ENCODE results near the gene NT5C.

The NT5C gene

DNA sequence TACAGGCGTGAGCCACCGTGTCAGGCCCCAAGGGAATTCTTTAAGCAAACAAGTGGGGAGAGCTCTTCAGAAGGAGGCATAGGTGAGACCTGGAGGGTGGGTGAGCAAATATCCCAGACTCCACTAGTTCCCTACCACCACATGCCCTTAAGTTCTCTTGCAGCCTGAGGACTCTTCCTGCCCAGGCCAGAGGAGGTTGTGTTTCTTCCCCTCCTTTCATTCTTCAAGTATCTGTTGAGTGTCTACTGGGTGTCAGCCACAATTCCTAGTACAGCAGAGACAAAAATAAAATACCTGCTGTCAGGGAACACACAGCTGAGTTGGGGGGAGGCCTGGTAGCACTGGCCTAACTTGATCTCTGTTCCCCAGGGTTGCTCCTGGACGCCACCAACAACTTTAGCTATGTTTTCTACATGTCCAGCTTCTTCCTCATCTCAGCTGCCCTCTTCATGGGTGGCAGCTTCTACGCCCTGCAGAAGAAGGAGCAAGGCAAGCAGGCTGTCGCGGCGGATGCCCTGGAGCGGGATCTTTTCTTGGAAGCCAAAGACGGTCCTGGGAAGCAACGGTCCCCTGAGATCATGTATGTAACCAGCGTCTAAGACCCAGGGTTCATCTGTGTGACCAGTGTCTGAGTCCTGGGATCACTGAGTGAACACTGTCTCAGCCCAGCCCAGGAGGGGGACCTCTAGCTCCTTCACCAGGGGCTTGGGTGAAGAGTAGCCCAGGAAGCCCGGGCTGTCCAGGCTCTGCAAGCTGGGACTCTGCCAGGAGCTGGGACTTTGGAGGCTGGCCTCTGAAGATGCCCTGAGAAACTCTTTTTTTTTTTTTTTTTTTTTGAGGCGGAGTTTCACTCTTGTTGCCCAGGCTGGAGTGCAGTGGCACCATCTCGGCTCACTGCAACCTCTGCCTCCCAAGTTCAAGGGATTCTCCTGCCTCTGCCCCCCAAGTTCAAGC, 27.7 kb downstream of the NT5C start:
- ChIA-PET CTCF (interaction anchor here (0.5 to 2.7 kb wide), 6 partner anchors 8 to 310 kb away, joined by 3 to 21 read pairs (median 6); partner anchors contain the start of gene NT5C), POLR2A (interaction anchor here (1.0 to 1.9 kb wide), 4 partner anchors 16 to 92 kb away, joined by 3 to 18 read pairs (median 4); partner anchors contain the start of genes MRPL58, NT5C and SLC16A5)
- TF ChIP-seq, protein P1, sequence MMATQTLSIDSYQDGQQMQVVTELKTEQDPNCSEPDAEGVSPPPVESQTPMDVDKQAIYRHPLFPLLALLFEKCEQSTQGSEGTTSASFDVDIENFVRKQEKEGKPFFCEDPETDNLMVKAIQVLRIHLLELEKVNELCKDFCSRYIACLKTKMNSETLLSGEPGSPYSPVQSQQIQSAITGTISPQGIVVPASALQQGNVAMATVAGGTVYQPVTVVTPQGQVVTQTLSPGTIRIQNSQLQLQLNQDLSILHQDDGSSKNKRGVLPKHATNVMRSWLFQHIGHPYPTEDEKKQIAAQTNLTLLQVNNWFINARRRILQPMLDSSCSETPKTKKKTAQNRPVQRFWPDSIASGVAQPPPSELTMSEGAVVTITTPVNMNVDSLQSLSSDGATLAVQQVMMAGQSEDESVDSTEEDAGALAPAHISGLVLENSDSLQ (IDR thresholded peaks at IDR 0.05) = no peak
- TF ChIP-seq ZNF384 (IDR thresholded peaks at IDR 0.05) = 0 out of 2 replicates have a peak, but pooled peaks have one; percentile 21
- no peak for DNase-seq (ENCODE audit: extremely low spot score)

DNA sequence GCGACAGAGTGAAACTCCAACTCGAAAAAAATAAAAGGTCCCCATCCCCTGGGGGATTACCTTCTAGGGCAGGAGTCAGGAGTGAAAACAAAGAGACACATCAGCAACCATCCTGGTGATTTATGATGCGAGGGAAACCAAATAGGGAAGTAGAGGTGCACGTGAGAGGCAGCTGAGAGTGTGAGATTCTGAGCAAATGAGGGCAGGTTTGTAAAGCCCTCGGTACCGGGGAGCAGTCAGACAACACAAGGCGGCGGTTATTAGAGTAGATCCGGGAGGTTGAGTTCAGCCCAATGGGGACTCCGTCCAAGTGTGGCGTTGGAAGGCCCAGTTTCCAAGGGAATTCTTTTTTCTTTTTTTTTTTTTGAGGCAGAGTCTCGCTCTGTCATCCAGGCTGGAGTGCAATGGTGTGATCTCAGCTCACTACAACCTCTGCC, 29.1 kb downstream of the NT5C start:
- no peak for DNase-seq (ENCODE audit: extremely low spot score)
- POLR2A ChIA-PET = no interaction called here
- CTCF ChIA-PET = interaction anchor here (0.6 to 0.7 kb wide), 2 partner anchors 137 to 141 kb away, joined by 3 to 4 read pairs; no protein-coding TSS in a partner anchor
- no peak for TF ChIP-seq CTBP1 (IDR thresholded peaks at IDR 0.05; ENCODE audit: borderline replicate concordance)
- TF ChIP-seq, protein P1 (IDR thresholded peaks at IDR 0.05) = peak; percentile 68

DNA sequence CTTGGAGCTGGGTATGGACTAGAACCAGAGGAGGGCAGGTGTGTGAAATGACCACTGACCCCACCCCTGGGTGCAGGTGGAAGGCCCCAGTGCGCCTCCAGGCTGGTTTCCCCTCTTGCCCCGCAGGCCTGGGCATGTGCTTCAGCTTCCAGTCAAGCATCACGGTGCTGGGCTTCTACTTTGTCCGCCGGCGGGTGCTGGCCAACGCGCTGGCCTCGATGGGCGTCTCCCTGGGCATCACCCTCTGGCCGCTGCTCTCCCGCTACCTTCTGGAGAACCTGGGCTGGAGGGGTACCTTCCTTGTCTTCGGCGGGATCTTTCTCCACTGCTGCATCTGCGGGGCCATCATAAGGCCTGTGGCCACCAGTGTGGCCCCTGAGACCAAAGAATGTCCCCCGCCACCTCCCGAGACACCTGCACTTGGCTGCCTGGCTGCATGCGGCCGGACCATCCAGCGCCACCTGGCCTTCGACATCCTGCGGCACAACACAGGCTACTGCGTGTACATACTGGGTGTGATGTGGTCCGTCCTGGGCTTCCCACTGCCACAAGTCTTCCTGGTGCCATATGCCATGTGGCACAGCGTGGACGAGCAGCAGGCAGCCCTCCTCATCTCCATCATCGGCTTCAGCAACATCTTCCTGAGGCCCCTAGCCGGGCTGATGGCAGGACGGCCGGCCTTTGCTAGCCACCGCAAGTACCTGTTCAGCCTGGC, 31.5 kb downstream of the NT5C start:
- DNase-seq (ENCODE audit: extremely low spot score) = no peak
- TF ChIP-seq FOXA1 (IDR thresholded peaks at IDR 0.05) = no peak
- no peak for TF ChIP-seq L3MBTL2 (conservative IDR thresholded peaks at IDR 0.05)
- no peak for TF ChIP-seq BHLHE40 (IDR thresholded peaks at IDR 0.05; ENCODE audit: borderline replicate concordance)
- TF ChIP-seq HDGF (IDR thresholded peaks at IDR 0.05; ENCODE audit: borderline replicate concordance) = no peak
- no peak for TF ChIP-seq SP1 (IDR thresholded peaks at IDR 0.05)
- TF ChIP-seq NFRKB (IDR thresholded peaks at IDR 0.05) = no peak
- TF ChIP-seq FOXM1 (IDR thresholded peaks at IDR 0.05; ENCODE audit: borderline replicate concordance) = no peak
- TF ChIP-seq SUZ12 (IDR thresholded peaks at IDR 0.05) = no peak
- POLR2A ChIA-PET = interaction anchor here (0.9 kb wide), 1 partner anchor 87 kb away, joined by 3 read pairs; no protein-coding TSS in a partner anchor
- CTCF ChIA-PET = interaction anchor here (0.8 kb wide), 1 partner anchor 13 kb away, joined by 3 read pairs; no protein-coding TSS in a partner anchor

DNA sequence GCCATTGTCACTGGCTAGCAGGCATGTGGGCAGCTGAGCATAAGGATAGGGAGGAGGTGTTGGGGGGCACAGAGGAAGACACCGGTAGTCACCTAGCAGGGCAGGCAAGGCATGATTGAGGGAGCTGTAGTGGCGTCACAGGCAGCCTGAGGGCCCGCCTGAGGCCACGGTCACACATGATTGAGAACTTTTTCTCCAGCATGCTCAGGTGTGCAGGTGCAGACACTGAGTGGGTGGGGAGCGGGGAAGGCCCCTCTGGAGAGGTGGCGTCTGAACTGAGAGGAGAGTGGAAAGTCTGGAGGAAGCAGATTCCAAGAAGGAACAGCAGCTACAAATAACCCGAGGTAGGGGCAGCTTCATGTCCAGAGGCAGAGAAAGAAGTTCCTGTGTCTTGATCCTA, 32.7 kb downstream of the NT5C start:
- no peak for TF ChIP-seq ARNT (IDR thresholded peaks at IDR 0.05)
- TF ChIP-seq FOXK2 (IDR thresholded peaks at IDR 0.05) = no peak
- TF ChIP-seq LEF1 (IDR thresholded peaks at IDR 0.05; ENCODE audit: borderline replicate concordance) = no peak
- no peak for TF ChIP-seq ELF4 (IDR thresholded peaks at IDR 0.05)
- TF ChIP-seq HDGF (IDR thresholded peaks at IDR 0.05; ENCODE audit: borderline replicate concordance) = no peak
- no peak for TF ChIP-seq ZNF384 (IDR thresholded peaks at IDR 0.05)
- TF ChIP-seq L3MBTL2 (conservative IDR thresholded peaks at IDR 0.05) = no peak
- no peak for TF ChIP-seq CTBP1 (IDR thresholded peaks at IDR 0.05; ENCODE audit: borderline replicate concordance)
- TF ChIP-seq TARDBP (IDR thresholded peaks at IDR 0.05) = no peak
- no peak for TF ChIP-seq SP1 (IDR thresholded peaks at IDR 0.05)
- TF ChIP-seq SUZ12 (IDR thresholded peaks at IDR 0.05) = no peak
- TF ChIP-seq BHLHE40 (IDR thresholded peaks at IDR 0.05; ENCODE audit: borderline replicate concordance) = no peak
- no peak for TF ChIP-seq FOXM1 (IDR thresholded peaks at IDR 0.05; ENCODE audit: borderline replicate concordance)
- TF ChIP-seq NFRKB (IDR thresholded peaks at IDR 0.05) = no peak
- TF ChIP-seq FOXA1 (IDR thresholded peaks at IDR 0.05) = no peak
- TF ChIP-seq, protein P1 (IDR thresholded peaks at IDR 0.05) = no peak
- CTCF ChIA-PET = interaction anchor here (0.8 to 1.2 kb wide), 2 partner anchors 12 to 15 kb away, joined by 3 read pairs; no protein-coding TSS in a partner anchor
- POLR2A ChIA-PET = interaction anchor here (0.6 to 0.9 kb wide), 4 partner anchors 11 to 797 kb away, joined by 3 read pairs; partner anchors contain the start of genes ARMC7 and MIF4GD
- no peak for DNase-seq (ENCODE audit: extremely low spot score)

DNA sequence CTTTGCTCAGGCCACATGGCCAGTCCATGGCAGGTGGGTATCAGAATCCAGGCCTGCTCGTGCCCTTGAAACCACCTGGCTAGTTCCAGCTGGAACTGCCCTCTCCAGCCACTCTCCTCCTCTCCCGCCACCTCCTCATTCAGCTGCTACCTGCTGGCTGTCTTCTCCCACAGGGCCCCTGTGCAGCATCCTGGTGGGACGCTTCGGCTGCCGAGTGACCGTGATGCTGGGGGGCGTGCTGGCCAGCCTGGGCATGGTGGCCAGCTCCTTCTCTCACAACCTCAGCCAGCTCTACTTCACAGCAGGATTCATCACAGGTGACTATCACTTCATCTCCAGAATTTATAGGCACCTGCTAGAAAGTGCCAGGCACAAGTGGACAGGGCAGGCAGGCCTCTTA, 33.7 kb downstream of the NT5C start:
- no peak for TF ChIP-seq CTBP1 (IDR thresholded peaks at IDR 0.05; ENCODE audit: borderline replicate concordance)
- no peak for TF ChIP-seq BHLHE40 (IDR thresholded peaks at IDR 0.05; ENCODE audit: borderline replicate concordance)
- TF ChIP-seq, protein P1 (IDR thresholded peaks at IDR 0.05) = no peak
- TF ChIP-seq FOXM1 (IDR thresholded peaks at IDR 0.05; ENCODE audit: borderline replicate concordance) = no peak
- no peak for TF ChIP-seq NFRKB (IDR thresholded peaks at IDR 0.05)
- no peak for TF ChIP-seq FOXA1 (IDR thresholded peaks at IDR 0.05)
- TF ChIP-seq TARDBP (IDR thresholded peaks at IDR 0.05) = no peak
- no peak for TF ChIP-seq SUZ12 (IDR thresholded peaks at IDR 0.05)
- TF ChIP-seq LEF1 (IDR thresholded peaks at IDR 0.05; ENCODE audit: borderline replicate concordance) = no peak
- no peak for TF ChIP-seq SP1 (IDR thresholded peaks at IDR 0.05)
- no peak for TF ChIP-seq ZNF384 (IDR thresholded peaks at IDR 0.05)
- no peak for TF ChIP-seq ARNT (IDR thresholded peaks at IDR 0.05)
- TF ChIP-seq HDGF (IDR thresholded peaks at IDR 0.05; ENCODE audit: borderline replicate concordance) = no peak
- no peak for TF ChIP-seq L3MBTL2 (conservative IDR thresholded peaks at IDR 0.05)
- POLR2A ChIA-PET = interaction anchor here (1.1 kb wide), 1 partner anchor 12 kb away, joined by 3 read pairs; the partner anchor contains the start of gene ARMC7
- CTCF ChIA-PET = interaction anchor here (1.2 kb wide), 1 partner anchor 16 kb away, joined by 3 read pairs; no protein-coding TSS in a partner anchor
- DNase-seq (ENCODE audit: extremely low spot score) = no peak

Data from HEK293T (cell line).